Measurements from ENCODE around the gene ARL2BP. TPM values are rescaled to one million over a fixed set of nuclear protein-coding genes. Genes with fewer than 3 reads are reported as not detected.

The ARL2BP gene
- total and polyA plus RNA-seq, 9 of the 15 experiments (the other 6 are each of a cell fraction or from before 2014, with no cell fraction given), result 16.7 to 41.8 (median 27.2) TPM

- TF ChIP-seq E2F5 (CRISPR knock-in tag; IDR thresholded peaks at IDR 0.05) (peak; percentile 72; the same call in 1 of the 2 replicates), NCOA4 (IDR thresholded peaks at IDR 0.05; ENCODE audit: partially characterized antibody) (no peak), FOXJ3 (CRISPR knock-in tag; IDR thresholded peaks at IDR 0.05) (no peak), RFX5 (IDR thresholded peaks at IDR 0.05; ENCODE audit: low read depth, low read length) (peak; percentile 53; the same call in 1 of the 2 replicates), SLC30A9 (CRISPR knock-in tag; IDR thresholded peaks at IDR 0.05) (no peak), RUNX1 (IDR thresholded peaks at IDR 0.05; ENCODE audit: low read depth) (no peak), ZNF121 (CRISPR knock-in tag; conservative IDR thresholded peaks at IDR 0.05) (0 out of 2 replicates have a peak, but pooled peaks have one; percentile 19), AFF4 (CRISPR knock-in tag; IDR thresholded peaks at IDR 0.05) (0 out of 2 replicates have a peak, but pooled peaks have one; percentile 56), EHMT2 (IDR thresholded peaks at IDR 0.05) (no peak), HES1 (IDR thresholded peaks at IDR 0.05; ENCODE audit: low read depth) (peak; percentile 56; the same call in 1 of the 2 replicates), GMEB1 (CRISPR knock-in tag; IDR thresholded peaks at IDR 0.05) (no peak), ETV1 (tag; conservative IDR thresholded peaks at IDR 0.05; ENCODE audit: low read depth) (peak; percentile 86), ETV5 (CRISPR knock-in tag; IDR thresholded peaks at IDR 0.05; ENCODE audit: low read depth) (peak; percentile 66), CBFB (CRISPR knock-in tag; IDR thresholded peaks at IDR 0.05) (no peak), ZBTB7A (IDR thresholded peaks at IDR 0.05; ENCODE audit: borderline replicate concordance, control insufficient read depth, low read depth, low read length) (peak; percentile 63; the same call in 1 of the 2 replicates), TRIM24 (IDR thresholded peaks at IDR 0.05) (no peak; a peak in 2 of 4 replicates), STAG1 (CRISPR knock-in tag; IDR thresholded peaks at IDR 0.05; ENCODE audit: borderline replicate concordance) (no peak), ATF6 (CRISPR knock-in tag; IDR thresholded peaks at IDR 0.05) (no peak; the same call in 1 of the 2 replicates), ZBTB17 (CRISPR knock-in tag; IDR thresholded peaks at IDR 0.05) (peak; percentile 79)
These were observed 54.8 kb downstream of the ARL2BP start (continued) for GRCh38 chr16:57299719-57300386.

Data from K562 (cell line).